Uterus (tissue), 2 donors: ENCODE measurements around the gene ALKBH8.

Experiments
- POLR2A ChIP-seq, 2 donors: fragments of 450-650 bp; IDR thresholded peaks; one replicate each; pipeline ENCODE4 v1.6.1; 2016; ENCODE audit warnings: antibody characterized with exemption in 2 of 2, mild to moderate bottlenecking in 1 of 2, moderate library complexity in 1 of 2
- TF ChIP-seq, protein P1 (sequence below), 4 experiments: fragments of 200-600 bp in 2 of 4; fragments of 450-650 bp in 2 of 4; sonication (generic) in 2 of 4; IDR thresholded peaks; one replicate each; pipeline ENCODE4 v1.5.1; 2016 to 2019; ENCODE audit warnings: antibody characterized with exemption in 4 of 4, mild to moderate bottlenecking in 2 of 4, moderate library complexity in 1 of 4

DNA sequence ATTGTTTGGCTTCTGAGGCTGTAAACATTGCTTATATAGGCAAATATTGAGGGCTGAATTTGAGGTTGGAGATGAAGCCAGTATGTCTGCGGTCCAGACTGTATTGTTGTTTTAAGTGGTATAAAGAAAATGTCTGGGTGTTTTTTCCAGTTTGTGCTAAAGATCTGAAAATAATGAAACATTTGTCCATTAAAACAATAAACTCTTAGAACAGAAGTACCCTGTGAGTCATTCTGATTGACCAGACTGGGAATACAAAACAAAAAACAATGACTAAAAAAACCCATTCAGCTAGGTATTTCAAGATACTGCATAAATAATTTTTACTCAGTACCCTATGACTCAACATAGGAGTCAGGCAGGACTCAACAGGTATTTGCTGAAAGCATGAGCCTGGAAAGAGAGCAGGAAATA lies 20.4 kb downstream of the ALKBH8 start:
- TF ChIP-seq, protein P1, sequence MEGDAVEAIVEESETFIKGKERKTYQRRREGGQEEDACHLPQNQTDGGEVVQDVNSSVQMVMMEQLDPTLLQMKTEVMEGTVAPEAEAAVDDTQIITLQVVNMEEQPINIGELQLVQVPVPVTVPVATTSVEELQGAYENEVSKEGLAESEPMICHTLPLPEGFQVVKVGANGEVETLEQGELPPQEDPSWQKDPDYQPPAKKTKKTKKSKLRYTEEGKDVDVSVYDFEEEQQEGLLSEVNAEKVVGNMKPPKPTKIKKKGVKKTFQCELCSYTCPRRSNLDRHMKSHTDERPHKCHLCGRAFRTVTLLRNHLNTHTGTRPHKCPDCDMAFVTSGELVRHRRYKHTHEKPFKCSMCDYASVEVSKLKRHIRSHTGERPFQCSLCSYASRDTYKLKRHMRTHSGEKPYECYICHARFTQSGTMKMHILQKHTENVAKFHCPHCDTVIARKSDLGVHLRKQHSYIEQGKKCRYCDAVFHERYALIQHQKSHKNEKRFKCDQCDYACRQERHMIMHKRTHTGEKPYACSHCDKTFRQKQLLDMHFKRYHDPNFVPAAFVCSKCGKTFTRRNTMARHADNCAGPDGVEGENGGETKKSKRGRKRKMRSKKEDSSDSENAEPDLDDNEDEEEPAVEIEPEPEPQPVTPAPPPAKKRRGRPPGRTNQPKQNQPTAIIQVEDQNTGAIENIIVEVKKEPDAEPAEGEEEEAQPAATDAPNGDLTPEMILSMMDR (IDR thresholded peaks at IDR 0.05), result no peak
- no peak for TF ChIP-seq POLR2A (IDR thresholded peaks at IDR 0.05)
